Neural crest cell (in vitro differentiated cells): ENCODE results near the gene PHLDB2. TPM values are rescaled to one million over a fixed set of nuclear protein-coding genes. Genes with fewer than 3 reads are reported as not detected.

Experiments used
- DNase-seq: peaks from one replicate; pipeline ENCODE4 v3.0.0; 2021; ENCODE audit warnings: low read depth, mixed read lengths, low spot score
- H3K27ac Mint-ChIP-seq: one replicate; pipeline ENCODE4 v1.8.0; 2021; ENCODE audit warnings: mild to moderate bottlenecking, mixed read lengths; ENCODE audit not compliant: unreplicated experiment
- H3K27me3 Mint-ChIP-seq: 2 replicates; pipeline ENCODE4 v1.8.0; 2021; ENCODE audit warnings: low read depth, mild to moderate bottlenecking, mixed read lengths
- H3K36me3 Mint-ChIP-seq: 2 replicates; pipeline ENCODE4 v1.8.0; 2021; ENCODE audit warnings: low read depth, mild to moderate bottlenecking, mixed read lengths
- H3K4me1 Mint-ChIP-seq: 2 replicates; pipeline ENCODE4 v1.8.0; 2021; ENCODE audit warnings: mixed read lengths
- H3K4me3 Mint-ChIP-seq: one replicate; pipeline ENCODE4 v1.8.0; 2021; ENCODE audit warnings: mild to moderate bottlenecking, mixed read lengths
- H3K9me3 Mint-ChIP-seq: 2 replicates; pipeline ENCODE4 v1.8.0; 2021; ENCODE audit warnings: mixed read lengths
- total RNA-seq: library from RNA; stranded (reverse); gene quantifications from 2 replicates; pipeline ENCODE4 v1.2.1, GENCODE V29; 2021
- TF ChIP-seq, protein P1 (sequence below): fragments of 200-600 bp; sonication (generic); conservative IDR thresholded peaks from 2 replicates; pipeline ENCODE4 v1.5.0; 2021; ENCODE audit warnings: antibody characterized with exemption, mild to moderate bottlenecking

PHLDB2 gene
- total RNA-seq, 1 donor from 2014 or later: 49.0 TPM

DNA sequence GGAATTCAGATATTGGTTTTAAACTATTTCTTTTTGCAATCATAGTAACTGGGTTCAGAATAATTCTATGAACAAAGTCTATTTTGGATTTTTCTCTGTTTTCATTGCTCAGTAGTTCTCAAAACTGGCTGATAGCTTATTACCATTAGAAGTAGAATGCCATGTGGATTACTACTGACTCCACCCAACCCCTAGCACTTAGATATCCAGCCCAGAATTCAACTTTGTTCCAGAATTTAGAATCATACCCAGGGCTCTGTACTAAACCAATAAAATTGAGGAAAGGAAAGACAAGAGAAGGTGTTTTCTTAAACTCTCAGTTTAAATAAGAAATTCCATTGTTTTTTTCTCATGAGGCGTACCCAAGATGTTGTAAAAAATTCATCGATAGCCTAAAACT, 80.8 kb downstream of the PHLDB2 start:
- Mint-ChIP-seq H3K4me1 (no peaks in the 10 kb centered on the region), H3K9me3 (no peaks in the 10 kb centered on the region), H3K36me3 (peaks cover 37% of the 10 kb centered on the region), H3K27ac (no peak overlapping the region), H3K27me3 (no peaks in the 10 kb centered on the region), H3K4me3 (no peak overlapping the region)
- TF ChIP-seq, protein P1, sequence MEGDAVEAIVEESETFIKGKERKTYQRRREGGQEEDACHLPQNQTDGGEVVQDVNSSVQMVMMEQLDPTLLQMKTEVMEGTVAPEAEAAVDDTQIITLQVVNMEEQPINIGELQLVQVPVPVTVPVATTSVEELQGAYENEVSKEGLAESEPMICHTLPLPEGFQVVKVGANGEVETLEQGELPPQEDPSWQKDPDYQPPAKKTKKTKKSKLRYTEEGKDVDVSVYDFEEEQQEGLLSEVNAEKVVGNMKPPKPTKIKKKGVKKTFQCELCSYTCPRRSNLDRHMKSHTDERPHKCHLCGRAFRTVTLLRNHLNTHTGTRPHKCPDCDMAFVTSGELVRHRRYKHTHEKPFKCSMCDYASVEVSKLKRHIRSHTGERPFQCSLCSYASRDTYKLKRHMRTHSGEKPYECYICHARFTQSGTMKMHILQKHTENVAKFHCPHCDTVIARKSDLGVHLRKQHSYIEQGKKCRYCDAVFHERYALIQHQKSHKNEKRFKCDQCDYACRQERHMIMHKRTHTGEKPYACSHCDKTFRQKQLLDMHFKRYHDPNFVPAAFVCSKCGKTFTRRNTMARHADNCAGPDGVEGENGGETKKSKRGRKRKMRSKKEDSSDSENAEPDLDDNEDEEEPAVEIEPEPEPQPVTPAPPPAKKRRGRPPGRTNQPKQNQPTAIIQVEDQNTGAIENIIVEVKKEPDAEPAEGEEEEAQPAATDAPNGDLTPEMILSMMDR: no peak
- DNase-seq: no peak

DNA sequence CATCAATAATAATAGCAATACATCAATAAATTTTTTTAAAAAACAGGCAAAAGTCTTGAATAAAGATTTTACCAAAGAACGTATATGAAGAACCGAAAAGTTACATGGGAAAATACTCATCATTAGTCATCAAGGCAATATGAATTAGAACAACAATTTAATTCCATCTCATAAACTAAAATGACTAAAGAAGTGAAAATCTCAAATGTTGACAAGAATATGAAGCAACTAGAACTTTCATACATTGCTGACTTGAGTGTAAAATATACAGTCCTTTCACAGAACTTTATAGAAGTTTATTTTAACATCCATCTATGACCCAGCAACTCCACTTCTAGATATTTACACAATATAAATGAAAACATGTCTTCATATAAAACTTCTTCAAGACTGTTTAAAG, 84.5 kb downstream of the PHLDB2 start:
- Mint-ChIP-seq H3K36me3 (peaks cover 30% of the 10 kb centered on the region), H3K27ac (no peak overlapping the region), H3K9me3 (no peaks in the 10 kb centered on the region), H3K4me3 (no peak overlapping the region), H3K4me1 (peaks cover 24% of the 10 kb centered on the region), H3K27me3 (no peaks in the 10 kb centered on the region)
- TF ChIP-seq, protein P1: no peak
- no peak for DNase-seq

DNA sequence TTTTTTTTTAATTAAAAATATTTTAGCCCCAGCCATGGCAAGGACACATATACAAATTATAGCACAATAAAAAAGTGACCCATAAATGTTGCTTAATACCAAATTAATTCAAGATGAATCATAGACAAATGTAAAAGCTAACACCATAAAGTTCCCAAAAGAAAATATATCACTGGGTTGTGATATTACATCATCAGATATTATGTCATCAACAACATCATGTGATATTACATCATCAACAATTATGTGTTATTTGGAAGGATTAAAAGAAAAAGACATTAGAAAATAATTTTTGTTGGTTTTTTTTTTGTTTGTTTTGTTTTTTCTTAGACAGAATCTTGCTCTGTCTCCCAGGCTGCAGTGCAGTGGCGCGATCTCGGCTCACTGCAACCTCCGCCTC, 85.3 kb downstream of the PHLDB2 start:
- Mint-ChIP-seq H3K4me3 (no peak overlapping the region), H3K27ac (no peak overlapping the region), H3K36me3 (peaks cover 25% of the 10 kb centered on the region), H3K27me3 (no peaks in the 10 kb centered on the region), H3K9me3 (no peaks in the 10 kb centered on the region), H3K4me1 (peaks cover 32% of the 10 kb centered on the region)
- TF ChIP-seq, protein P1: no peak
- DNase-seq: no peak

DNA sequence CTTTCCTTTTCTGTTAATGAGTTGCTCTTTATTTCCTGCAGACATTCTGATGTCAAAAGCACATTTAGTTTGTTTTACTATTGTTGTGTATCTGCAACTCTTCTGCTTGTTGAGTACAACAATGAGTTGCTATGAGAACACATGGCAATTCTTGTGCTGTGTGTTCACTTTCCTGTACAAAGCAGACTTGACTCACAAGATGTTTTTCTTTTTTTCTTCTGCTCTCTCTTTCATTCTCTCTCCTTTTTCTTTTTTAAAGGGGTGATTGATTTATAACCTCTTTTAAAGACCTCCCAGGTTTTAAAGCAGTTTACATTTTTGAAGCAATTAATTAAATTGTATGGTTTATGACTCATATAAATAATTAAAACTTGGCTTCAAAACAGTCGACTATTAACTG, 88.2 kb downstream of the PHLDB2 start:
- Mint-ChIP-seq H3K27ac (no peak overlapping the region), H3K4me1 (peaks cover 38% of the 10 kb centered on the region), H3K27me3 (no peaks in the 10 kb centered on the region)

DNA sequence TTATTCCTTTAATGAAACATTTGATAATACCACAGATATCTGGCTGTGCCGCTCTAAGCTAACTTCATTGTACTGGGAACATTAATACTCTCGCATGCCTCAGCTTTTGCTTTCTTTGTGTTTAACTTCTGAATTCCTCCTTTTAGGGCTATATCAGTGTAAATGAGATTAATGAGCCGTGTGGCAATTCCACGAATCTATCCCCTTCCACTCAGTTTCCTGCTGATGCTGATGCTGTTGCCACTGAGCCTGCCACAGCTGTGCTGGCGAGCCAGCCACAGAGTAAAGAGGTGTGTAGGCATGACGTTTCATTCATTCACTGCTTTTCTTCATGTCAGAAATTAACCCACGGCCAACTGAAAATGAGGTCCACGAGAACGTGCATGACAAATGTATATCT, 89.7 kb downstream of the PHLDB2 start:
- Mint-ChIP-seq H3K4me1 (peaks cover 43% of the 10 kb centered on the region), H3K27me3 (no peaks in the 10 kb centered on the region), H3K27ac (no peak overlapping the region), H3K36me3 (peaks cover 10% of the 10 kb centered on the region), H3K4me3 (no peak overlapping the region), H3K9me3 (no peaks in the 10 kb centered on the region)
- TF ChIP-seq, protein P1: no peak
- no peak for DNase-seq

More for the DNA sequence above, 88.2 kb downstream of the PHLDB2 start:
- no peaks in the 10 kb centered on the region for H3K9me3 Mint-ChIP-seq
- peaks cover 9% of the 10 kb centered on the region for H3K36me3 Mint-ChIP-seq
- DNase-seq: no peak
- H3K4me3 Mint-ChIP-seq: no peak overlapping the region
- TF ChIP-seq, protein P1: no peak

DNA sequence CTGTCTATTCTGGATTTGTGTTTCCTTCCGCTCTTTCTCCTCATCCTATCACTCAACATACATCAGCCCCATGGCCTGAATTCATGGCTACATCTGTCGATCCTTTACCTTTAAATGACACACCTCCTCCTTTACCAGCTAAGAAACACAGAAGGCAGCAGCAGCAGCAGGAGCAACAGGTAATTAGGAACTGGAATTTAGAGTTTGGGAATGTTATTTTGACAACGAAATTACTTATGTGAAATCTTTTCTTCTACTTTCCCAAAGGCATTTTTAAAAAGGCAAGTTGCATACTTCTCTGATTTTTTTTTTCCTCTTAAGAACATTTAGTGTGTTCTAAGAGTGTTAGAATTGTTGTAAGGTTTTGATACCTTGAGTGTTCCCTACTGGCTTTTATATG, 90.6 kb downstream of the PHLDB2 start:
- Mint-ChIP-seq H3K36me3 (peaks cover 12% of the 10 kb centered on the region), H3K27me3 (no peaks in the 10 kb centered on the region), H3K27ac (no peak overlapping the region), H3K4me1 (peaks cover 52% of the 10 kb centered on the region), H3K4me3 (no peak overlapping the region), H3K9me3 (no peaks in the 10 kb centered on the region)
- no peak for DNase-seq
- TF ChIP-seq, protein P1: no peak
